Stimulated activated CD4-positive, alpha-beta T cell treated with anti-CD3 and anti-CD28 coated beads, Interleukin-15, amount 100 ng/mL, for 1 hour (primary cell): Measurements from ENCODE around the gene HIF3A.
"Not testable (repeated sequence)": the region's sequence is repeated elsewhere in the genome, so short reads cannot be mapped to it uniquely, and the experiment has no call there.

Experiments used
- DNase-seq, 2 donors: peaks; one replicate each; pipeline ENCODE4 v3.0.0-alpha.2; 2020; ENCODE audit warnings: low read depth in 1 of 2, low spot score in 1 of 2

Gene HIF3A

DNA sequence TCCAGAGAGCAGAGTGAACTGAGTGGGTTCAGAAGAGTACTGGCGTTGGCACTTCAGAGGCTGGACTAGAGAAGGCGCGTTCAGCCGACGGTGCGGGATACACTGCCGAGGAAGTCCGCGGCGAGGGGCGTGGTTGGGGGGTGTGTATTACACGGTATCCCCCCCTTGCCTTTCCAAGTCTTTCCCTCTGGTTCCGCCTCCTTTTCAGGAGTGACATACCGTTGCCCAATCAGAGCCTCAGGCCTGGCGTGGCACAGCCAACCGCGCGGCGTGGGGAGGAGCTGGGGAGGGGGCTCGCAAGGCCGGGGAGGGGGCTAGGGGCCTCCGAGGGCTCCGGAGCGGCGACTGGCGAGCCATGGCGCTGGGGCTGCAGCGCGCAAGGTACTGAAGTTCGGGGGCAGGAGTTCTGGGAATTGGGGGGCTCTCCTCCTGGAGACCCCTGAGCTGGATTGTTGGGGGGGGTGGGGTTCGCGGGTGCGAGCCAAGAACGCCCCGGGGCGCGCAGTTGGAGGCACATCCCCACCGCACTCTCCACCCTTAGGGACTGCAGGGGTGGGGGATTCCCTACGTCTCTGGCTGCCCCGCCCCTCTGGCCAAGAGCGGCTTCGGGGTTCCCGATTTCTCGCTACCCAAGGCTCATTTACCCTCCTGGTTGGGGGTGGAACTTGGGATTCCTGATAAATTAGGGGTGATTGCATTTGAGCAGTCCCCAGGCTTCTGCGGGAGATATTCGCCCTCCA, at the start of gene HIF3A:
Gene HIF3A, plus strand, starts transcription at position 321 of the 740 bp plus-strand sequence. Its CDS starts 35 bp downstream, at position 356.
- DNase-seq = no peak

- DNase-seq = no peak
Observed at GRCh38 chr19:46250076-46250735, 46.6 kb upstream of the HIF3A start.

GRCh38 chr19:46251416-46251815, 45.4 kb upstream of the HIF3A start:
- DNase-seq = no peak

GRCh38 chr19:46254776-46255175, 42.1 kb upstream of the HIF3A start:
- no peak for DNase-seq

DNA sequence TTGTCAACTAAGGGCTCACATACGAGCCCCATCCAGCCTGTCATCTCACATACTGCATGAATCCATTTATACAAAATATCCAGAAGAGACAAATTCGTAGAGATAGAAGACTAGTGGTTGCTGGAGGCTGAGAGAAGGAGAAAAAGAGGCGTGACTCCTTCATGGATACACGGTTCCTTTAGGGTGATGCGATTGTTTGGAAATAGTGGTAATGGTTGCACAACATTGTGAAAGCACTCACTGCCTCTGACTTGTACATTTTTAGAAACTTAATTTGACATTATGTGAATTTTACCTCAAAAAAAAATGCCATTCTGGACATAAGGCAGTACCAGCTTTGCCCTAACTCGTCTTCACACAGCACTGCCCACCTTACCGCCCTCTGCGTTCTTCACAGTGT, 40.0 kb upstream of the HIF3A start:
- DNase-seq = no peak

- DNase-seq = not testable (repeated sequence)
Observed at GRCh38 chr19:46261501-46261900, 35.3 kb upstream of the HIF3A start.

DNA sequence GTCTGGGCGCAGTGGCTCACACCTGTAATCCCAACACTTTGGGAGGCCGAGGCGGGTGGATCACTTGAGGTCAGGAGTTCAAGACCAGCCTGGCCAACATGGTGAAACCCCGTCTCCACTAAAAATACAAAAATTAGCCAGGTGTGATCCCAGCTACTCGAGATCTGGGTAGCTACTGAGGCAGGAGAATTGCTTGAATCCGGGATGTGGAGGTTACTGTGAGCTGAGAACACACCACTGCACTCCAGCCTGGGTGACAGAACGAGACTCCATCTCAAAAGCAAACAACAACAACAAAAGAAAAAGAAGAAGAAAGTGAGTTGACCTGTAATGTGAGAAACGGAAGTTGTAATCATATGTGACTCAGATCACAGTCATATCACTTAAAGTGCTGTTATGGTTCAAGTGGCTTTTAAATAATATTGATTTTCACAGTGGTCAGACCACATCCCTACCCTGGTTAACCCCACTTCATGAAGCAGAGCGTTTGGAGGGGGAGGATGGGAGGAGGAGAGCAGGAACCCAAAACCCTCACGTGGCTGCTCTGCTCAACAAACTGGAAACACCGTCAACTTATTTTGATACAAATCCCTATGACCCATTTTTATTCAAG, 34.1 kb upstream of the HIF3A start:
- not testable (repeated sequence) for DNase-seq

- DNase-seq = not testable (repeated sequence)
Observed at GRCh38 chr19:46264801-46265200, 32.0 kb upstream of the HIF3A start.

DNA sequence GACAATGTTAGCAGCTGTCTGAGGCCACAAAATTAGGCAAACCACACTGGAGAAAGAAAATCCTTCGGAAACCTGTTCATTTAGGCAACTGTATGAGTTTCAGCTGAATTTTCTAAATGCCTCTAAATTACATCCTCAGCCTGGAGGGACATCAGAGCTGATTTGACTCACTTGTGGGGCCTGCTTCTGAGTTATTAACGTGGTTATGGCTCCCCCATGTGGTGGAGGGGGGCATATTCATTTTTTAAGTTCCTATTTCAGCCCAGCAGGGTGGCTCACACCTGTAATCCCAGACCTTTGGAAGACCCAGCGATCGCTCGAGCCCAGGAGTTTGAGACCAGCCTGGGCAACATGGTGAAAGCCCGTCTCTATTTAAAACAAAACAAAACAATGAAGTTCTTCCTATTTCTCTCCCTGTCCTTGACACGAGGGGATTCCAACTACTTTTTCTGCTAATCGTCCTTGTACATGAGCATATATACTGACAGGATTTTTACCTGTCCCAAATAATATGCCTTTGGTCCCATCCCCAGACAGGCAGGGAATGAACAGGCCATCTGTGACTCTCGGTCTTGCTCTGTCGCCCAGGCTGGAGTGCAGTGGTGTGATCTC, 31.5 kb upstream of the HIF3A start:
- DNase-seq = peak; percentile 25 to 33

DNA sequence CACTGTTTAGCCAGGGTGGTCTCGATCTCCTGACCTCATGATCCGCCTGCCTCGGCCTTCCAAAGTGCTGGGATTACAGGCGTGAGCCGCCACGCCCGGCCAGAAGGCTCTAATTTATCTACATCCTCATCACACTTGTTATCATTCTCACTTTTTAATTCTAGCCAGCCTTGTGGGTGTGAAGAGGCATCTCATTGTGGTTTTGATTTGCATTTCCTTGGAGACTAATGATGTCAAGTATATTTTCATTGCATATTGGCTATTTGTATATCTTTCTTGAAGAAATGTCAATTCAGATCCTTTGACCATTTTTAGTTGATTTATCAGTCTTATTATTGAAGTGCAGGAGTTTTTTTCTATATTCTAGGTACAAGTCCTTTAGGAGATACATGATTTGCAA, 27.7 kb upstream of the HIF3A start:
- no peak for DNase-seq

- no peak for DNase-seq
Observed at GRCh38 chr19:46270521-46271256, 26.2 kb upstream of the HIF3A start.

GRCh38 chr19:46271481-46272197, 25.2 kb upstream of the HIF3A start:
- no peak for DNase-seq

GRCh38 chr19:46273931-46274330, 22.9 kb upstream of the HIF3A start:
- DNase-seq = not testable (repeated sequence)

GRCh38 chr19:46279177-46279576, 17.7 kb upstream of the HIF3A start:
- no peak for DNase-seq

DNA sequence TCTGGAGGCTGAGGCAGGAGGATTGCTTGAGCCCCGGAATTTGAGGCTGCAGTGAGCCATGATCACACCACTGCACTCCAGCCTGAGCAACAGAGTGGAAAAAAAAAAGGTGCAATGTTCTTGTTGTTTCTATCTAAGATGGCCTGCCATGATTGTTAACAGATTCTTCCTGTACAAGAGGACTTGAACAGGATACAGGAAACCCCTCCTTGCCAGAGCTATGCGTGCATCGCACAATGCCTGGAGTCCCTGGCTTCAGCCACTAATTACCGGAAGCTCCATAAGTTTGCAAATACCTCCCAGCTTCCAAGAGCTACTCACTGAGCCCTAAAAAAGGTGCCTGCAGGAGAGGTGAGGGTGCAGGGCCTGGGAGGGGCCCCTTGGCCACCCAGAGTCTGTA, 13.1 kb upstream of the HIF3A start:
- DNase-seq = no peak

GRCh38 chr19:46284635-46285034, 12.2 kb upstream of the HIF3A start:
- no peak for DNase-seq

DNA sequence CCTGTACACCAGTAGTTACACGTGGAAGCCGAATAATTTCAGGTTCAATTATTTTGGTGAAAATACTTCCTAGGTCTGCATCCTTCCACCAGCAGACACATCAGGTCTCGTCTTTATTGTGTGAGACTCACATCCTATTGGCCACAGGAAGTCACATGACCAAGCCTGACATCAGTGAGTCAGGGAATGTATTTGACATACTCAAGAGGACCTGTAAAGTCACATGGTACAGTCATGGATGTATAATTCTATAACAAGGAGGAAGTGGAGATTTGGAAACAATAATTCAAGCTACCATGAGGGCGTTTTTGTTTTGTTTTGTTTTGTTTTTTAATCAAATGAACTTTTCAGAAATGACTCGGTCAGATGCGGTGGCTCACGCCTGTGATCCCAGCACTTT, 9.3 kb upstream of the HIF3A start:
- DNase-seq = no peak

DNA sequence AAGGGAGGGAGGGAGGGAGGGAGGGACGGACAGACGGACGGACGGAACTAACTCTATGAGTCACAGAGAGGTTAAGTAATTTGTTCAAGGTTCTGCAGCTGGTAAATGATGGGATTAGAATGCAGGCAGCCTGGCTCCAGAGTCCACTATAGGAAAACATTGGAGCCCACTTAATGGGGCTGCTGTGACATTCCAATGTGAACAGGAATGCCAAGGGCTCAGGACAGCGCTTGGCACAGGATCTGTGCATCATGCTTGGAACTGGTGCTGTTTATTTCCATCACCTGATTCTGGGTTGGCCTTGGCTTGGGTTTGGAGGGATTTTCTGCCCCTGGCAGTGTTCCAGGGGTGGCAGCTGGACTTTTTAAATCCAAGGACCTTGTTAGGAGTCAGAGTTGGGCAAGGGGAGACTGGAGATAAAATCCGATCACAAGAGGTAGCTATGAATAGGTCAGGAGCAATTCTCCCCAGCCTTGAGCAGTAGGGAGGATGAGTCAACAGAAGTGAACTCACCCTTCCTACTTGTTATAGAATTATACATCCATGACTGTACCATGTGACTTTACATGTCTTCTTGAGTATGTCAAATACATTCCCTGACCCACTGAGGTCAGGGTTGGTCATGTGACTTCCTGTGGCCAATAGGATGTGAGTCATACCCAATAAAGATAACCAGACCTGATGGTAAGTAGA, 7.8 kb upstream of the HIF3A start:
- DNase-seq = no peak

- DNase-seq = no peak
Observed at GRCh38 chr19:46289724-46290619, 6.9 kb upstream of the HIF3A start.
